Measurements from ENCODE around the gene ELOB. TPM values are rescaled to one million over a fixed set of nuclear protein-coding genes. Genes with fewer than 3 reads are reported as not detected.

The ELOB gene
- total RNA-seq, 5 donors from 2014 or later (not counting 1 experiment from before 2014, with no cell fraction given): 71.8 to 153 (median 131) TPM

DNA sequence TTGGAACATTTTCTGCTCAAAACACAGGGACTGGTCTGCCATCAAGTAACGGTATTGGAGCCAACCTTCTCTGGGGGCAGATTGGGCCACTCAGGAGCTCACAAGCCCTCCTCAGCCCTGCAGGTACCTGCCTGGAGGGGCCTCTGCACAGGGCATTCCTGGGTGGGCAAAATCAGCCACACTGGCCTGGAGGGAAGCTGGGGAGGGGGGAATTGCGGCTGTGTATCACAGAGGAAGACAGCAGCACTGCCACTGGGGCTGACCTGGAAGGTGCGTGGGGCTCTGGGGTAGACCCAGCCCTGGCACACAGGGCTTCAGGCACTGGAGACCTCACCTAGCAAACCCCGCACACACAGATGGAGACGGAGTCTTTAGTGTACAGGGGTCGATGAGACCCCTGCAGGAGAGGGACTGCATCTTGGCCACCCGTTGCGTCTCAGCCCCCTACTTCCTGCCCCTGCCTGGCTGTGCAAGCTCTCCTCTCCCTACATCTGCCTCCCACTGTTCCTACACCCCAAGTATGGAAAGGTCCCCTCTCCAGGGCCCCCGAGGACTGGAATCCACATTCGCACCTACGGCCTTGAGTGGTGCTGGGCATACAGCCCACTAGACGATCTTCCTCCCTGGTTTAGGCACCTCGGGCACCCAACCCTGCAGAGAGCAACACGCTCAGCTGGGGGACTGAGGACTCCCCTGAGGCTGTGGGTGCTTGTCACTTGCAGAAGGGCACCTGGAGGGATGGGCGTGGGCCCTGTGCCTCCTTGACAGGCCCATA is 31.8 kb downstream of the ELOB start:
- Histone ChIP-seq H3K9me3 (no peaks in the 10 kb centered on the region), H3K27ac (ENCODE audit: low read length) (no peak overlapping the region), H3K4me3 (ENCODE audit: control insufficient read depth in 1 of 2, extremely low read depth in 1 of 2, low read length in 1 of 2) (no peak overlapping the region), H3K36me3 (ENCODE audit: control insufficient read depth in 2 of 2, extremely low read depth in 1 of 2, insufficient read depth in 1 of 2, low read length in 1 of 2) (no peaks in the 10 kb centered on the region), H3K4me1 (ENCODE audit: control insufficient read depth in 1 of 2, extremely low read depth in 1 of 2, insufficient read depth in 2 of 2, low read length in 2 of 2) (no peaks in the 10 kb centered on the region), H3K27me3 (replicated peaks in 1 of 2; ENCODE audit: control insufficient read depth in 2 of 2, extremely low read depth in 1 of 2, insufficient read depth in 2 of 2, low read length in 1 of 2) (peaks cover 0 to 15% of the 10 kb centered on the region in 2 experiments)
- no peak for DNase-seq
- 86% methylated on average over 11 of the region's 15 CpGs for WGBS (ENCODE audit: insufficient coverage)
- H3K27me3 Mint-ChIP-seq: peaks cover 0 to 6% of the 10 kb centered on the region in 2 donors
- H3K4me3 Mint-ChIP-seq: no peak overlapping the region
- H3K9me3 Mint-ChIP-seq: no peaks in the 10 kb centered on the region
- CTCF ChIA-PET: no interaction called here
- H3K4me1 Mint-ChIP-seq: peaks cover 0 to 2% (median 0%) of the 10 kb centered on the region in 3 donors
- ATAC-seq (replicated peaks in 1 of 4): no peak
- no peaks in the 10 kb centered on the region for H3K36me3 Mint-ChIP-seq
- no peak overlapping the region for H3K27ac Mint-ChIP-seq
- POLR2A ChIA-PET: interaction anchor here in 1 of 2 donors (0.7 kb wide), 1 partner anchor 164 kb away, joined by 4 read pairs; no protein-coding TSS in a partner anchor

DNA sequence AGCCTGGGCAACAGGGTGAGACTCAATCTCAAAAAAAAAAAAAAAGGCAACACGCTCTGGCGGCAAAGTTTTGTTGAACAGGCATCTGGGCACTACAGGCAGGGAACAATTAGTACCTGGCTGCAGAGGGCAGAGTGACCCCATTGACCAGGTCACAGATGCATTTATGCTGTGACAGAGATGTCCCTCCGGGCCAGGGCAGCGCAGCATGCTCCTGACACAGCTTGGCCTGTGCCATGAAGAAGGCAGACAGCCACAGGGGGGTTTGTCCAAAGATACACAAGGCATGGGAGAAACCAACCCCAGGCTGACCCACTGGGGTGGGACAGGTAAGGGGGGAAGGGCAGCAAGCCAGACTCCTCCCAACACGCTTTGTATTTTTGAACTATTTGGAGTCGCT is 32.4 kb downstream of the ELOB start:
- Mint-ChIP-seq H3K27ac (no peak overlapping the region), H3K9me3 (no peaks in the 10 kb centered on the region), H3K36me3 (no peaks in the 10 kb centered on the region), H3K4me3 (no peak overlapping the region), H3K27me3 (peaks cover 0 to 7% of the 10 kb centered on the region in 2 donors), H3K4me1 (no peaks in the 10 kb centered on the region)
- DNase-seq (no peak), ATAC-seq (replicated peaks in 1 of 4) (no peak)
- ChIA-PET CTCF (no interaction called here), POLR2A (no interaction called here)
- Histone ChIP-seq H3K27me3 (replicated peaks in 1 of 2; ENCODE audit: control insufficient read depth in 2 of 2, extremely low read depth in 1 of 2, insufficient read depth in 2 of 2, low read length in 1 of 2) (peaks cover 0 to 19% of the 10 kb centered on the region in 2 experiments), H3K4me1 (ENCODE audit: control insufficient read depth in 1 of 2, extremely low read depth in 1 of 2, insufficient read depth in 2 of 2, low read length in 2 of 2) (peaks cover 0 to 1% of the 10 kb centered on the region in 2 experiments), H3K4me3 (ENCODE audit: control insufficient read depth in 1 of 2, extremely low read depth in 1 of 2, low read length in 1 of 2) (no peak overlapping the region), H3K27ac (ENCODE audit: low read length) (no peak overlapping the region), H3K36me3 (ENCODE audit: control insufficient read depth in 2 of 2, extremely low read depth in 1 of 2, insufficient read depth in 1 of 2, low read length in 1 of 2) (no peaks in the 10 kb centered on the region), H3K9me3 (no peaks in the 10 kb centered on the region)
- 90% methylated on average over 4 of the region's 6 CpGs for WGBS (ENCODE audit: insufficient coverage)

GRCh38 chr16:2743007-2743810 is 33.9 kb downstream of the ELOB start:
- Mint-ChIP-seq H3K4me1 (no peaks in the 10 kb centered on the region), H3K36me3 (no peaks in the 10 kb centered on the region), H3K9me3 (no peaks in the 10 kb centered on the region), H3K4me3 (no peak overlapping the region), H3K27ac (no peak overlapping the region), H3K27me3 (peaks cover 3 to 7% of the 10 kb centered on the region in 2 donors)
- Histone ChIP-seq H3K27ac (ENCODE audit: low read length) (no peak overlapping the region), H3K9me3 (no peaks in the 10 kb centered on the region), H3K4me3 (ENCODE audit: control insufficient read depth in 1 of 2, extremely low read depth in 1 of 2, low read length in 1 of 2) (no peak overlapping the region), H3K4me1 (ENCODE audit: control insufficient read depth in 1 of 2, extremely low read depth in 1 of 2, insufficient read depth in 2 of 2, low read length in 2 of 2) (peaks cover 0 to 8% of the 10 kb centered on the region in 2 experiments), H3K27me3 (replicated peaks in 1 of 2; ENCODE audit: control insufficient read depth in 2 of 2, extremely low read depth in 1 of 2, insufficient read depth in 2 of 2, low read length in 1 of 2) (peaks cover 0 to 34% of the 10 kb centered on the region in 2 experiments), H3K36me3 (ENCODE audit: control insufficient read depth in 2 of 2, extremely low read depth in 1 of 2, insufficient read depth in 1 of 2, low read length in 1 of 2) (no peaks in the 10 kb centered on the region)
- 95% methylated on average over 8 of the region's 19 CpGs for WGBS (ENCODE audit: insufficient coverage)
- ChIA-PET POLR2A (no interaction called here), CTCF (no interaction called here)
- DNase-seq (no peak), ATAC-seq (replicated peaks in 1 of 4) (no peak)

GRCh38 chr16:2742323-2743006 is 34.6 kb downstream of the ELOB start:
- ATAC-seq (replicated peaks in 1 of 4) (no peak), DNase-seq (no peak)
- no peak overlapping the region for H3K4me3 Mint-ChIP-seq
- peaks cover 0 to 8% of the 10 kb centered on the region in 2 experiments for H3K4me1 ChIP-seq (ENCODE audit: control insufficient read depth in 1 of 2, extremely low read depth in 1 of 2, insufficient read depth in 2 of 2, low read length in 2 of 2)
- no peak overlapping the region for H3K27ac Mint-ChIP-seq
- H3K4me3 ChIP-seq (ENCODE audit: control insufficient read depth in 1 of 2, extremely low read depth in 1 of 2, low read length in 1 of 2): no peak overlapping the region
- 90% methylated on average over 11 of the region's 12 CpGs for WGBS (ENCODE audit: insufficient coverage)
- no peaks in the 10 kb centered on the region for H3K9me3 ChIP-seq
- no peak overlapping the region for H3K27ac ChIP-seq (ENCODE audit: low read length)
- ChIA-PET POLR2A (no interaction called here), CTCF (no interaction called here)
- H3K9me3 Mint-ChIP-seq: no peaks in the 10 kb centered on the region
- peaks cover 0 to 41% of the 10 kb centered on the region in 2 experiments for H3K27me3 ChIP-seq (replicated peaks in 1 of 2; ENCODE audit: control insufficient read depth in 2 of 2, extremely low read depth in 1 of 2, insufficient read depth in 2 of 2, low read length in 1 of 2)
- H3K36me3 Mint-ChIP-seq: no peaks in the 10 kb centered on the region
- peaks cover 4 to 7% of the 10 kb centered on the region in 2 donors for H3K27me3 Mint-ChIP-seq
- no peaks in the 10 kb centered on the region for H3K4me1 Mint-ChIP-seq
- no peaks in the 10 kb centered on the region for H3K36me3 ChIP-seq (ENCODE audit: control insufficient read depth in 2 of 2, extremely low read depth in 1 of 2, insufficient read depth in 1 of 2, low read length in 1 of 2)

DNA sequence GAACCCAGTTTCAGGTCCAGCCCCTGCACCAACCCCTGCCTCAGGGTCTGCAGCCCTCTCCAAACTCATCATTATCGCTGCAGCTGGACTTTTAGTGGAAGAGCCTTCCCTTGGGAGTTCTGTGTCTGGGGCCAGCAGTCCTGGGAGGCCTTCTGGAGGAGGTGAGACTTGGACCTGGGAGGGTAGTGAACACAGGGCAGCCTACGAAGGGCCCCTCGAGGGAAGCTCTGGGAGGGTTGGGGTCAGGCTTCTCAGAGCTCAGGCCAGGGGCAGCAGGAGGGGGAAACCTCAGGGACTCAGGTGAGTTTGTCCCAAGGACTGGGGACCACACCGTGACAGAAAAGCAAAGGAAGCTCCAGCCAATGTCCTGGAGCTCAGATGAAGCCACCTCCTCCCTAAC is 35.9 kb downstream of the ELOB start:
- no peak overlapping the region for H3K27ac ChIP-seq (ENCODE audit: low read length)
- Mint-ChIP-seq H3K9me3 (no peaks in the 10 kb centered on the region), H3K27ac (no peak overlapping the region), H3K36me3 (no peaks in the 10 kb centered on the region), H3K27me3 (peaks cover 4 to 7% of the 10 kb centered on the region in 2 donors), H3K4me3 (no peak overlapping the region), H3K4me1 (no peaks in the 10 kb centered on the region)
- DNase-seq (no peak), ATAC-seq (replicated peaks in 1 of 4) (no peak)
- WGBS (ENCODE audit: insufficient coverage): 73% methylated on average over 3 of the region's 4 CpGs
- H3K36me3 ChIP-seq (ENCODE audit: control insufficient read depth in 2 of 2, extremely low read depth in 1 of 2, insufficient read depth in 1 of 2, low read length in 1 of 2): no peaks in the 10 kb centered on the region
- H3K4me3 ChIP-seq (ENCODE audit: control insufficient read depth in 1 of 2, extremely low read depth in 1 of 2, low read length in 1 of 2): no peak overlapping the region
- POLR2A ChIA-PET: no interaction called here
- H3K9me3 ChIP-seq: no peaks in the 10 kb centered on the region
- H3K4me1 ChIP-seq (ENCODE audit: control insufficient read depth in 1 of 2, extremely low read depth in 1 of 2, insufficient read depth in 2 of 2, low read length in 2 of 2): peaks cover 0 to 8% of the 10 kb centered on the region in 2 experiments
- CTCF ChIA-PET: no interaction called here
- peaks cover 0 to 52% of the 10 kb centered on the region in 2 experiments for H3K27me3 ChIP-seq (replicated peaks in 1 of 2; ENCODE audit: control insufficient read depth in 2 of 2, extremely low read depth in 1 of 2, insufficient read depth in 2 of 2, low read length in 1 of 2)

- Mint-ChIP-seq H3K27ac (no peak overlapping the region), H3K27me3 (peaks cover 4 to 7% of the 10 kb centered on the region in 2 donors), H3K36me3 (no peaks in the 10 kb centered on the region), H3K4me3 (no peak overlapping the region), H3K9me3 (no peaks in the 10 kb centered on the region), H3K4me1 (no peaks in the 10 kb centered on the region)
- WGBS (ENCODE audit: insufficient coverage): 73% methylated on average over 3 of the region's 6 CpGs
- CTCF ChIA-PET: no interaction called here
- POLR2A ChIA-PET: no interaction called here
- Histone ChIP-seq H3K27ac (ENCODE audit: low read length) (no peak overlapping the region), H3K4me3 (ENCODE audit: control insufficient read depth in 1 of 2, extremely low read depth in 1 of 2, low read length in 1 of 2) (no peak overlapping the region), H3K27me3 (replicated peaks in 1 of 2; ENCODE audit: control insufficient read depth in 2 of 2, extremely low read depth in 1 of 2, insufficient read depth in 2 of 2, low read length in 1 of 2) (peaks cover 0 to 54% of the 10 kb centered on the region in 2 experiments), H3K9me3 (no peaks in the 10 kb centered on the region), H3K36me3 (ENCODE audit: control insufficient read depth in 2 of 2, extremely low read depth in 1 of 2, insufficient read depth in 1 of 2, low read length in 1 of 2) (no peaks in the 10 kb centered on the region), H3K4me1 (ENCODE audit: control insufficient read depth in 1 of 2, extremely low read depth in 1 of 2, insufficient read depth in 2 of 2, low read length in 2 of 2) (peaks cover 0 to 8% of the 10 kb centered on the region in 2 experiments)
- DNase-seq: no peak
- ATAC-seq (replicated peaks in 1 of 4): no peak
Observed at GRCh38 chr16:2740476-2740875, 36.6 kb downstream of the ELOB start.
